ENCODE measurements around the gene NTNG1.

Gene NTNG1

GRCh38 chr1:107326824-107327445 is 186.1 kb downstream of the NTNG1 start:
- no peak for DNase-seq (ENCODE audit: low read depth in 2 of 3, low spot score in 2 of 3)

- DNase-seq (ENCODE audit: low read depth in 2 of 3, low spot score in 2 of 3) = no peak
These were observed 186.6 kb downstream of the NTNG1 start for GRCh38 chr1:107327446-107327845.

- DNase-seq (ENCODE audit: low read depth in 2 of 3, low spot score in 2 of 3) = no peak
These were observed 187.2 kb downstream of the NTNG1 start for GRCh38 chr1:107328087-107328486.

- DNase-seq (ENCODE audit: low read depth in 2 of 3, low spot score in 2 of 3) = no peak
These were observed 198.9 kb downstream of the NTNG1 start for GRCh38 chr1:107339775-107340174.

GRCh38 chr1:107342316-107342715 is 201.5 kb downstream of the NTNG1 start:
- no peak for DNase-seq (ENCODE audit: low read depth in 2 of 3, low spot score in 2 of 3)

GRCh38 chr1:107342768-107343167 is 201.9 kb downstream of the NTNG1 start:
- no peak for DNase-seq (ENCODE audit: low read depth in 2 of 3, low spot score in 2 of 3)

GRCh38 chr1:107343601-107344000 is 202.8 kb downstream of the NTNG1 start:
- no peak for DNase-seq (ENCODE audit: low read depth in 2 of 3, low spot score in 2 of 3)

- DNase-seq (ENCODE audit: low read depth in 2 of 3, low spot score in 2 of 3) = no peak
These were observed 203.5 kb downstream of the NTNG1 start for GRCh38 chr1:107344268-107344760.

GRCh38 chr1:107344836-107345235 is 204.0 kb downstream of the NTNG1 start:
- DNase-seq (ENCODE audit: low read depth in 2 of 3, low spot score in 2 of 3) = no peak

GRCh38 chr1:107352850-107353249 is 212.0 kb downstream of the NTNG1 start:
- no peak for DNase-seq (ENCODE audit: low read depth in 2 of 3, low spot score in 2 of 3)

GRCh38 chr1:107357376-107357775 is 216.5 kb downstream of the NTNG1 start:
- no peak for DNase-seq (ENCODE audit: low read depth in 2 of 3, low spot score in 2 of 3)

GRCh38 chr1:107358619-107359327 is 217.9 kb downstream of the NTNG1 start:
- no peak for DNase-seq (ENCODE audit: low read depth in 2 of 3, low spot score in 2 of 3)

- DNase-seq (ENCODE audit: low read depth in 2 of 3, low spot score in 2 of 3) = no peak
These were observed 218.8 kb downstream of the NTNG1 start for GRCh38 chr1:107359472-107360241.

GRCh38 chr1:107362468-107363140 is 221.8 kb downstream of the NTNG1 start:
- no peak for DNase-seq (ENCODE audit: low read depth in 2 of 3, low spot score in 2 of 3)

GRCh38 chr1:107363154-107363553 is 222.3 kb downstream of the NTNG1 start:
- no peak for DNase-seq (ENCODE audit: low read depth in 2 of 3, low spot score in 2 of 3)

- no peak for DNase-seq (ENCODE audit: low read depth in 2 of 3, low spot score in 2 of 3)
These were observed 224.8 kb downstream of the NTNG1 start for GRCh38 chr1:107365527-107366240.

- DNase-seq (ENCODE audit: low read depth in 2 of 3, low spot score in 2 of 3) = no peak
These were observed 237.6 kb downstream of the NTNG1 start for GRCh38 chr1:107378426-107378825.

- DNase-seq (ENCODE audit: low read depth in 2 of 3, low spot score in 2 of 3) = no peak
These were observed 238.0 kb downstream of the NTNG1 start for GRCh38 chr1:107378866-107379265.

GRCh38 chr1:107379826-107380225 is 239.0 kb downstream of the NTNG1 start:
- DNase-seq (ENCODE audit: low read depth in 2 of 3, low spot score in 2 of 3) = no peak
